ENCODE measurements around the gene TVP23C.

GRCh38 chr17:15464231-15464985, 98.9 kb downstream of the TVP23C start:
- TF ChIP-seq GLIS3 (CRISPR knock-in tag; IDR thresholded peaks at IDR 0.05) (no peak), TOX (CRISPR knock-in tag; IDR thresholded peaks at IDR 0.05; ENCODE audit: borderline replicate concordance) (no peak), ARNTL (CRISPR knock-in tag; IDR thresholded peaks at IDR 0.05; ENCODE audit: borderline replicate concordance, low read depth) (no peak), ZNF565 (CRISPR knock-in tag; conservative IDR thresholded peaks at IDR 0.05; ENCODE audit: low read depth) (no peak), ZC3H10 (CRISPR knock-in tag; IDR thresholded peaks at IDR 0.05) (no peak), ZNF8 (CRISPR knock-in tag; IDR thresholded peaks at IDR 0.05) (no peak), ZFP30 (CRISPR knock-in tag; IDR thresholded peaks at IDR 0.05) (no peak), ZFP3 (CRISPR knock-in tag; IDR thresholded peaks at IDR 0.05) (no peak), ESRRG (CRISPR knock-in tag; IDR thresholded peaks at IDR 0.05) (no peak)
- TF ChIP-seq, protein P1, sequence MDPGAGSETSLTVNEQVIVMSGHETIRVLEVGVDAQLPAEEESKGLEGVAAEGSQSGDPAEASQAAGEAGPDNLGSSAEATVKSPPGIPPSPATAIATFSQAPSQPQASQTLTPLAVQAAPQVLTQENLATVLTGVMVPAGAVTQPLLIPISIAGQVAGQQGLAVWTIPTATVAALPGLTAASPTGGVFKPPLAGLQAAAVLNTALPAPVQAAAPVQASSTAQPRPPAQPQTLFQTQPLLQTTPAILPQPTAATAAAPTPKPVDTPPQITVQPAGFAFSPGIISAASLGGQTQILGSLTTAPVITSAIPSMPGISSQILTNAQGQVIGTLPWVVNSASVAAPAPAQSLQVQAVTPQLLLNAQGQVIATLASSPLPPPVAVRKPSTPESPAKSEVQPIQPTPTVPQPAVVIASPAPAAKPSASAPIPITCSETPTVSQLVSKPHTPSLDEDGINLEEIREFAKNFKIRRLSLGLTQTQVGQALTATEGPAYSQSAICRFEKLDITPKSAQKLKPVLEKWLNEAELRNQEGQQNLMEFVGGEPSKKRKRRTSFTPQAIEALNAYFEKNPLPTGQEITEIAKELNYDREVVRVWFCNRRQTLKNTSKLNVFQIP (CRISPR knock-in tag; IDR thresholded peaks at IDR 0.05; ENCODE audit: borderline replicate concordance, low read depth) = no peak
- TF ChIP-seq, protein P2, sequence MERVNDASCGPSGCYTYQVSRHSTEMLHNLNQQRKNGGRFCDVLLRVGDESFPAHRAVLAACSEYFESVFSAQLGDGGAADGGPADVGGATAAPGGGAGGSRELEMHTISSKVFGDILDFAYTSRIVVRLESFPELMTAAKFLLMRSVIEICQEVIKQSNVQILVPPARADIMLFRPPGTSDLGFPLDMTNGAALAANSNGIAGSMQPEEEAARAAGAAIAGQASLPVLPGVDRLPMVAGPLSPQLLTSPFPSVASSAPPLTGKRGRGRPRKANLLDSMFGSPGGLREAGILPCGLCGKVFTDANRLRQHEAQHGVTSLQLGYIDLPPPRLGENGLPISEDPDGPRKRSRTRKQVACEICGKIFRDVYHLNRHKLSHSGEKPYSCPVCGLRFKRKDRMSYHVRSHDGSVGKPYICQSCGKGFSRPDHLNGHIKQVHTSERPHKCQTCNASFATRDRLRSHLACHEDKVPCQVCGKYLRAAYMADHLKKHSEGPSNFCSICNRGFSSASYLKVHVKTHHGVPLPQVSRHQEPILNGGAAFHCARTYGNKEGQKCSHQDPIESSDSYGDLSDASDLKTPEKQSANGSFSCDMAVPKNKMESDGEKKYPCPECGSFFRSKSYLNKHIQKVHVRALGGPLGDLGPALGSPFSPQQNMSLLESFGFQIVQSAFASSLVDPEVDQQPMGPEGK (CRISPR knock-in tag; IDR thresholded peaks at IDR 0.05; ENCODE audit: borderline replicate concordance) = no peak

Data from SK-N-SH treated with all-trans-retinoic acid at 6 μM for 48 hours (cell line).